ENCODE results near the gene FMO4. TPM values are rescaled to one million over a fixed set of nuclear protein-coding genes. Genes with fewer than 3 reads are reported as not detected.

The FMO4 gene
- polyA plus RNA-seq, 1 donor from 2014 or later, result not detected

Small RNA genes lying within 50 kb of the gene (small RNA-seq; reads per million reads assigned to genes)
- 0 reads per million in 3 experiments for gene SRP14P4

Other genes starting within 250 kb of the FMO4 start
- gene FMO3, start 223.3 kb upstream of the FMO4 start, polyA plus RNA-seq, result not detected in 2 replicates
- not detected in 2 replicates for gene FMO2, start 128.9 kb upstream of the FMO4 start, polyA plus RNA-seq
- not detected in 2 replicates for gene FMO1, start 65.7 kb upstream of the FMO4 start, polyA plus RNA-seq
- 42.4 and 47.6 TPM in 2 replicates for gene PRRC2C, start 171.3 kb downstream of the FMO4 start, polyA plus RNA-seq